ENCODE data around the gene PWWP2A. TPM values are rescaled to one million over a fixed set of nuclear protein-coding genes. Genes with fewer than 3 reads are reported as not detected.

The PWWP2A gene
- polyA plus RNA-seq, 2 donors = 4.8 to 5.4 TPM

- Histone ChIP-seq H3K4me1 (ENCODE audit: control insufficient read depth in 2 of 2, insufficient read depth in 2 of 2, low read length in 1 of 2) (no peaks in the 10 kb centered on the region), H3K27me3 (ENCODE audit: control insufficient read depth in 1 of 2, insufficient read depth in 2 of 2, low read length in 2 of 2) (no peaks in the 10 kb centered on the region), H3K36me3 (ENCODE audit: control insufficient read depth in 2 of 2, insufficient read depth in 2 of 2, low read length in 1 of 2) (peaks cover 0 to 3% of the 10 kb centered on the region in 2 donors), H3K4me3 (ENCODE audit: low read depth in 1 of 2, low read length in 2 of 2) (no peak overlapping the region), H3K27ac (ENCODE audit: low read depth in 2 of 2, low read length in 1 of 2) (no peak overlapping the region), H3K9me3 (ENCODE audit: control insufficient read depth in 2 of 2, insufficient read depth in 1 of 2, low read depth in 1 of 2, low read length in 1 of 2) (no peaks in the 10 kb centered on the region)
- WGBS, 2 donors = 86 to 87% methylated on average over 3 of the region's 3 CpGs
These were observed 76.6 kb downstream of the PWWP2A start for GRCh38 chr5:160042671-160043070.

Other genes starting within 250 kb of the PWWP2A start
- gene ADRA1B, start 203.0 kb downstream of the PWWP2A start, polyA plus RNA-seq = under 1 TPM; 0.04 to 0.08 TPM
- gene TTC1, start 110.3 kb downstream of the PWWP2A start, polyA plus RNA-seq = 10 to 100 TPM; 16.7 to 32.9 TPM
- gene FABP6, start 110.1 kb upstream of the PWWP2A start, polyA plus RNA-seq = 1 to 10 TPM; 1.1 to 1.8 TPM
- under 1 TPM; 0.44 to 0.59 TPM for gene CCNJL, start 193.1 kb upstream of the PWWP2A start, polyA plus RNA-seq